Measurements from ENCODE around the gene NEIL3.

GRCh38 chr4:177351622-177352244 lies 42.1 kb downstream of the NEIL3 start:
- TF ChIP-seq EZH2 (IDR thresholded peaks at IDR 0.05; ENCODE audit: insufficient read depth, poor library complexity, severe bottlenecking) (no peak), EZH2phosphoT487 (IDR thresholded peaks at IDR 0.05; ENCODE audit: insufficient read depth, low read depth) (no peak)

All from GM23248 (cell line).